Head of caudate nucleus (tissue), 42 donors: Measurements from ENCODE around the gene AMPD3.
A peak's percentile ranks its signal among the peaks of the same experiment; 100 is the strongest.

ENCODE experiments used
- DNase-seq, 42 donors: peaks; one replicate each; pipeline versions ENCODE4 v3.0.0 to v3.0.0-alpha.2; 2020 to 2021; ENCODE audit warnings: mixed read lengths in 7 of 42
- intact Hi-C: fragments of 100-400 bp; cut with DNase I; formaldehyde crosslinking; loops from one replicate; pipeline ENCODE4 v1.15.0; 2022

AMPD3 gene

DNA sequence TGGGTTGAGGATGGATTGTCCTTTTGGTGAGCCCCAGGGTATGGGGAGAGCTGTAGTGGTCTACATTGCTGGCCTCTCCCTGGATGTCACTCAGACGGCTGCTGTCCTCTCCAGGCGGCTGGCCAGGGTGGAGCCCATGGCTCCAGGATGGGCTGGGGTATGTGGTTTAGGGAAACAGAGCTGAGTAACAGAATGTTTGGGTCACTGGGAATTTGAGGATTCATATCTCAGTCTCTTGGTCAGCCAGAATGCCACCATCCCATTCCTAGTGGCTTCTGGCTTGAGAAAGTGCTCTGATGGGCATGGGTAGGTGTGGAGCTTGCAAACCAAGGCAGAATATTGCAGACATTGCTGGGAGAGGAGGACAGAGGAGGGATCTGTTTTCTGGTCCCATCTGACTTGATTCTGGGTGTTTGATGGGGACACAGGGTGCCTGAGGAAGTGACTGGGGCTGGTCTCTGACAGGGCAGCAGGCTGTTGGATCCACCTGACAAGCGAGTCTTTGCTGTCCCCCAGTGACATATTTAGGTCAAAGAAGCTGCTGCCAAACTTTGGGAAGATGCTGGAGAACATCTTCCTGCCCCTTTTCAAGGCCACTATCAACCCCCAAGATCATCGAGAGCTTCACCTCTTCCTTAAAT, 41.4 kb downstream of the AMPD3 start:
- intact Hi-C loops: no loop called here
- peak in 9 of 42 donors; percentile 0 to 30 (median 4) for DNase-seq

- DNase-seq: peak in 12 of 42 donors; percentile 3 to 33 (median 8)
- intact Hi-C loops: no loop called here
These were observed 42.4 kb downstream of the AMPD3 start for GRCh38 chr11:10497371-10498021.

DNA sequence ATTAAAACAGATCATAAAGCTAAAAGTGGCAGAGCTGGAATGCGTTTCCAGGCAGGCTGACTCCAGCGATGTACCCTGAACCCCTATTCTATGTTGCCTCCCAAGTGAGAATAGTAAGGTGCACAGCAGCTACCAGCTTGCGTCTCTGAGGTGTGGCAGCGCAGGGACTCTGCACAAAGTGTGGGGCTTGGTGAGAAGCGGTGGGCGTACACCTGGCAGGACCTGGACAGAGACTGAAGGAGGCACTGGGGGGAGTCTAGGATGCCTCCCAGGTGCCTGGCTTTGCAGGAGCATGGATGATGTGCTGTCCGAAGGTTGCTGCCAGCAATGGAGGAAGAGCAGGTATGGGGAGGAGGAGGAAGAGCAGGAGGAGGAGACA, 42.9 kb downstream of the AMPD3 start:
- peak in 11 of 42 donors; percentile 1 to 37 (median 7) for DNase-seq
- intact Hi-C loops: no loop called here

- intact Hi-C loops: no loop called here
- DNase-seq: peak in 10 of 42 donors; percentile 3 to 31 (median 8)
These were observed 43.6 kb downstream of the AMPD3 start for GRCh38 chr11:10498426-10499250.

- DNase-seq: peak in 11 of 42 donors; percentile 5 to 56 (median 21)
- intact Hi-C loops: no loop called here
These were observed 44.4 kb downstream of the AMPD3 start for GRCh38 chr11:10499452-10499851.

GRCh38 chr11:10499874-10500601, 45.0 kb downstream of the AMPD3 start:
- peak in 10 of 42 donors; percentile 4 to 38 (median 12) for DNase-seq
- intact Hi-C loops: no loop called here

DNA sequence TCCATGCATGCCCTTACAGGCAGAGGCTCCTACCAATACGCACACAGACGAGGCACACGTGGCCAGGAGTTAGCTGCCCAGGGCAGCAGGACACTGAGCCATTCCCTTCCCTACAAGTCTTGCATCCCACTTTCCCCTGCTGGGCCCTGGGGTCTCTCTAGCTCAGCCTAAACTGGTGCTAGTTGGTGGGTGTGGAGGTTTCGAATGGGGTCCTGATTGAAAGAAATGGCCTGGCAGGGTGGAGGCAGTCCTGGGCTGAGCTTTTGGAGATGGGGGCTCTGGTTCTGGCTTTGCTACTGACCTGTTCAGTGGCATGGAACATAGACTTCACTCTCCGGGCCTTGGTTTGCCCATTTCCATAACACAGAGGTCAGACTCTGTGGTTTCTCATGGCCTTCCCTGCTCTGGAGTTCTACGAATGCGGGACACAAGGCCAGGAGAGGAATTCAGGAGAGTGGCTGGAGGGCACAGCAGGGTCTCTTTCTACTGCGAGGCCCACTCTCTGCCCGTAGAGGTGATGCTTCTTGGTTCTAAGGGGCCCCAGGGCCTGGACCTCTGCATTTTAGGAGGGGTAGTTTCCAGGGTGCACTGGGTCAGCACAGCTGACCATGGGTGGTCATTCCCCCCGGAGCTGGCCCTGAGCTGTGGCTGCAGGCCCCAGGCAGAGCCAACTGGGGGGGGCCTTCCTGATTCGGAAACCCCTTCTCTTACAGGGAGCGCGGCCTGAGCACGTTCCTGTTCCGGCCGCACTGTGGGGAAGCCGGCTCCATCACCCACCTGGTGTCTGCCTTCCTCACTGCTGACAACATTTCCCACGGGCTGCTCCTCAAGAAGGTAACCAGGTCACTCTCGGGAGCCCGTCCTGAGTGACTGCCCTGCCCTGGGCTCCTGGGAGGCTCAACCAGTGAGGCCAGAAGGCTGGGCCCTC, 46.0 kb downstream of the AMPD3 start:
- DNase-seq: peak in 10 of 42 donors; percentile 4 to 32 (median 8)
- intact Hi-C loops: no loop called here

DNA sequence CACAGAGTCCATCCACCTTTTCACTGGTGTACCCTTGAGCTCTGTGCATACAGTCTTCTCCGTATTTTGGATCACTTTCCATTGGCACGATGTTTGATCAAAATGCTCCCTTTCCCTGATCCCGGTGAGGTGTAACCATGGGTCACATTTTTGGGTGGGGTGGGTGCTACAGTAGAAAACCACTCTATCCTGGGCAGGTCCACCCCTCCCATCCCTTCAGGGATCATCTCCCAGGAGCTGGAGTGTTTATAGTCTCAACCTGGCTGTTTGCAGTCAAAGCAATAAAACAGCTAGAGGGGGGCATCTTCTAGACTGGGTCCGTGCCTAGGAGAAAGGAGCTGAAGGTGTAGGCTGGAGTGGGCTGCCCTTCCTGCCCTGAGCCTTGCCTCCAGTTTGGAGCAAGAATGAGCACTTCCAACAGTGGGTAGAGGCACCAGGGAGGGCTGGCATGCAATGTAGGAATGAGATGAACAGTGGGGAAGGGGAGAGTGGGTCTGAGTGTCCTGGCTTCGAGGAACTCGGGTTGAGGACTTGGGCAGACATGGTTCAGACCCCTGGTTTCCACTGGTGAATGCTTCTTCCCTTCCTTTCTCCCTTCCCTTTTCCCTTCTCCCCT, 47.1 kb downstream of the AMPD3 start:
- DNase-seq: peak in 5 of 42 donors; percentile 4 to 38 (median 12)
- intact Hi-C loops: no loop called here

DNA sequence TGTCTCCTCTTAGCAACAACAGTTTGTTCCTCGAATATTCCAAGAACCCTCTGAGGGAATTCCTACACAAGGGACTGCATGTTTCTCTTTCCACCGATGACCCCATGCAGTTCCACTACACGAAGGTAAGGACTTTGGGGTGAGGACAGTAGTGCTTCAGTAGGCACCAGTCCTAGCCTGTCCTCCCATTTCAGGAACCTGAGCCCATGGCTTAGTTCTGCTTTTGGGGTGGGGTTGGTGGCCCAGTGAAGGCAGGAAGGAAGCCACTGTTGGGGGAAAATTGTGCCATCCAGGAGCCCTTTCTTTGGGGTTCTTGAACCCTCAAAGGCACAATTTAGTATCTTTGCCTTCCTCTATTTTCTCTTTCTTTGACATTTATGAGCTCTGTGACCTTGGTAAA, 47.7 kb downstream of the AMPD3 start:
- intact Hi-C loops: no loop called here
- peak in 5 of 42 donors; percentile 20 to 58 (median 27) for DNase-seq

GRCh38 chr11:10503221-10503620, 48.2 kb downstream of the AMPD3 start:
- intact Hi-C loops: no loop called here
- DNase-seq: peak in 5 of 42 donors; percentile 9 to 38 (median 15)

GRCh38 chr11:10503777-10504480, 48.9 kb downstream of the AMPD3 start:
- peak in 5 of 42 donors; percentile 10 to 48 (median 16) for DNase-seq
- intact Hi-C loops: no loop called here

- intact Hi-C loops: no loop called here
- DNase-seq: peak in 5 of 42 donors; percentile 6 to 34 (median 10)
These were observed 49.4 kb downstream of the AMPD3 start for GRCh38 chr11:10504490-10504889.

DNA sequence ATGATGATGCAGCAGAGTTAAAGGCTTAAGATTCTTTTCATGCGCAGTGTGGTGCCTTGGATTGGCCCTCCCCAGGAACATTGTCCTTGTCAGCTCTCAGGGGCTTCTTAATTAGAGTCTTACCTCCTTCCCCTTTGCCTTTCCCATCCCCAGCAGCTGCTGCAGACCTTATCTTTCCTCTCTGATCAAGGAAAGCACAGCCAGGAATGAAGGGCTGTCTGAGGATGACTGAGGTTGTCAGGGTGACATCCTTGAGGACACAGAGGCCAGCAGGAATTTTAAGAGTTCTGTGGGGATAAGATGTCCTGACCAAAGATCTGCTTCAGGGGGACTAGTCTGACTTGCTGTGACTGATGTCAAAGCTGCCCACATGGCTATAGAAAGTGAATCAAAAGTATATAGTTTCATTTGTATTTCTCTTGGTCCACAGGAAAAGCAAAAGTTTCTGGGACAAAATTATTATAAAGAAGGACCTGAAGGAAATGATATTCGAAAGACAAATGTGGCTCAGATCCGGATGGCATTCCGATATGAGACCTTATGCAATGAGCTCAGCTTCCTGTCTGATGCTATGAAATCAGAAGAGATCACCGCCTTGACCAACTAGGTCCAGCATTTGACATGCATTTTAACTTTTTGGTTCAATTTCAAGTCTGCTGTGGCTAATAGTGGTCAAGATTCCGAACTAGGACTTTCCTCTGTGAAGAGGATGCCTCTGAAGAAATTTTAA, 50.4 kb downstream of the AMPD3 start:
- intact Hi-C loops: no loop called here
- DNase-seq: no peak

DNA sequence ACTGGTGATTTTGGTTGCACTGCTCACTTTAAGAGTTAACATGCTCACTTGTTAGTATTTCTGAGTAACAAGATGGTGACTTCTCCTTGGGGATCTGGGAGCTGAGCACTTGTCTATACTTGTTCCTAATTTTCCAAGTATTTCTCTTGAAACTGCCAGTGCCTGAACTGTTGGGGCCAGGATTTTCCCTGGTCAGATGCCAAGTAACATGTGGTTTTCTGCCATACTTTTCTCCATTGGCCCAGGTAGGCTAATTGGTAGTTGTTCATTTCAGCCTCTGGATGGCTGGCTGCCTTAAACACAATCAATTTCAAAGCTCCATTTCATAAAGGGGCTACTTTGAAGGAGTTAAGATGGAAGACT, 50.9 kb downstream of the AMPD3 start:
- peak in 1 of 42 donors; percentile 6 for DNase-seq
- intact Hi-C loops: no loop called here

DNA sequence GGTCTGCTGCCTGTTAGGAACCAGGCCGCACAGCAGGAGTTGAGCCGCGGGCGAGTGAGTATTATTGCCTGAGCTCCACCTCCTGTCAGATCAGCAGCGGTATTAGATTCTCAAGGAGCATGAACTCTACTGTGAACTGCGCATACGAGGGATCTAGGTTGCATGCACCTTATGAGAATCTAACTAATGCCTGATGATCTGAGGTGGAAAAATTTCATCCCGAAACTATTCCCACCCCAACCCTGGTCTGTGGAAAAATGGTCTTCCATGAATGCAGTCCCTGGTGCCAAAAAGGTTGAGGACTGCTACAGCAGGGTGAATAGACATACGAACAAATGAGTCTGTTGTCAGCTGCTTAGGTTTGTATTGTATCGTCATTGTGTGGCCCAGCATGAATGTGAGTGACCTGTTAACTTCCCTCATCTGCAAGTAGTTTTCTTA, 56.1 kb downstream of the AMPD3 start:
- peak in 1 of 42 donors; percentile 44 for DNase-seq
- intact Hi-C loops: no loop called here

DNA sequence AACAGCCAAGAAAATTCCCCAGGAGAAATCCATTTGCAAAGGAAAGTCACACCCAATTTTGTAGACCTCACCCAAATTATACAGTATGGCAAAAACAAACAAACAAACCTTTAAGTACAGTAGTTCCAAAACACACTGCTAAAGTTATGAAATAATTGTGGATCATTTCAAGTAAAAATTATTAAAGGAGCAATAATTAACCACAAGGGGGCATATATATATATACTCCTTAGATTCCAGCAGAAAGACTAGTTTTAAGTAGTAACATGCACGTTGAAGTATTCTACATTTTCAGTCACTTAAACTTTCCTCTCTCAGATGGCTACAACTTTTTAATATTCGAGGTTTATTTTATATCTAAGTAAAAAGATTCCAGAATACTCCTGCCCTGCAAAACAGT, 59.1 kb downstream of the AMPD3 start:
- intact Hi-C loops: no loop called here
- no peak for DNase-seq
